HL-60 (cell line): ENCODE data around the gene MYO15A.

ENCODE experiments used
- DNase-seq, 2 experiments: peaks; one replicate each; pipeline ENCODE4 v3.0.0-alpha.2; 2010 to 2020; ENCODE audit warnings: low read depth in 1 of 2, low spot score in 1 of 2
- H3K27ac ChIP-seq: fragments of 250-450 bp; sonication (Bioruptor Pico); replicated peaks from 2 replicates; pipeline ENCODE4 v1.5.1; 2020; ENCODE audit warnings: mild to moderate bottlenecking, moderate library complexity
- H3K27me3 ChIP-seq: fragments of 250-450 bp; sonication (Bioruptor Pico); 2 replicates; pipeline ENCODE4 v1.5.1; 2021; ENCODE audit warnings: mild to moderate bottlenecking, moderate library complexity; ENCODE audit not compliant: insufficient read depth, poor library complexity, severe bottlenecking
- H3K4me3 ChIP-seq: replicated peaks from 2 replicates; pipeline ENCODE4 v1.5.1; 2011; ENCODE audit warnings: mild to moderate bottlenecking, control low read depth, low read length; ENCODE audit not compliant: insufficient read depth
- CTCF ChIP-seq: IDR thresholded peaks from one replicate; pipeline ENCODE4 v1.5.1; 2011; ENCODE audit warnings: low read length, control low read depth, inconsistent platforms; ENCODE audit not compliant: insufficient read depth
- GABPA ChIP-seq: IDR thresholded peaks from 2 replicates; pipeline ENCODE4 v1.6.1; 2012; ENCODE audit warnings: low read depth
- POLR2AphosphoS5 ChIP-seq: IDR thresholded peaks from 2 replicates; pipeline ENCODE4 v1.6.1; 2012; ENCODE audit warnings: low read depth
- REST ChIP-seq: IDR thresholded peaks from 2 replicates; pipeline ENCODE4 v1.6.1; 2012; ENCODE audit warnings: low read depth; ENCODE audit not compliant: insufficient replicate concordance
- SPI1 ChIP-seq: IDR thresholded peaks from 2 replicates; pipeline ENCODE4 v1.6.1; 2012; ENCODE audit warnings: low read depth, mild to moderate bottlenecking, borderline replicate concordance

The MYO15A gene

GRCh38 chr17:18225642-18226283, 117.2 kb downstream of the MYO15A start:
- DNase-seq: no peak
- Histone ChIP-seq H3K4me3 (peak overlapping the region; percentile 59), H3K27me3 (no peaks in the 10 kb centered on the region), H3K27ac (no peak overlapping the region)
- no peak for TF ChIP-seq REST
- TF ChIP-seq SPI1: no peak
- TF ChIP-seq GABPA: no peak
- no peak for TF ChIP-seq POLR2AphosphoS5
- TF ChIP-seq CTCF: no peak

GRCh38 chr17:18226284-18226945, 117.9 kb downstream of the MYO15A start:
- no peak for DNase-seq
- TF ChIP-seq SPI1: no peak
- peak overlapping the region; percentile 59 for H3K4me3 ChIP-seq
- no peaks in the 10 kb centered on the region for H3K27me3 ChIP-seq
- no peak overlapping the region for H3K27ac ChIP-seq

- no peak overlapping the region for H3K27ac ChIP-seq
- no peak overlapping the region for H3K4me3 ChIP-seq
- TF ChIP-seq GABPA (no peak), SPI1 (no peak), POLR2AphosphoS5 (no peak), REST (no peak), CTCF (no peak)
- H3K27me3 ChIP-seq: no peaks in the 10 kb centered on the region
- DNase-seq: no peak
Observed at GRCh38 chr17:18227635-18228034, 119.1 kb downstream of the MYO15A start.

GRCh38 chr17:18228176-18228682, 119.7 kb downstream of the MYO15A start:
- Histone ChIP-seq H3K4me3 (no peak overlapping the region), H3K27ac (no peak overlapping the region), H3K27me3 (no peaks in the 10 kb centered on the region)
- TF ChIP-seq POLR2AphosphoS5: no peak
- DNase-seq: no peak

- Histone ChIP-seq H3K27ac (no peak overlapping the region), H3K27me3 (no peaks in the 10 kb centered on the region), H3K4me3 (no peak overlapping the region)
- no peak for DNase-seq
- TF ChIP-seq REST (no peak), CTCF (no peak), POLR2AphosphoS5 (no peak)
Observed at GRCh38 chr17:18229254-18229653, 120.7 kb downstream of the MYO15A start.
